ENCODE data around the gene HECTD4.

The HECTD4 gene

GRCh38 chr12:112191201-112191600 lies 191.0 kb downstream of the HECTD4 start:
- TF ChIP-seq CTCF (IDR thresholded peaks at IDR 0.05; ENCODE audit: borderline replicate concordance, insufficient read depth, low read depth, low read length) = no peak
- H3K4me3 ChIP-seq (ENCODE audit: low read depth, low read length) = no peak overlapping the region

GRCh38 chr12:112190231-112191025 lies 191.8 kb downstream of the HECTD4 start:
- H3K4me3 ChIP-seq (ENCODE audit: low read depth, low read length) = no peak overlapping the region
- TF ChIP-seq CTCF (IDR thresholded peaks at IDR 0.05; ENCODE audit: borderline replicate concordance, insufficient read depth, low read depth, low read length) = no peak

- TF ChIP-seq CTCF (IDR thresholded peaks at IDR 0.05; ENCODE audit: borderline replicate concordance, insufficient read depth, low read depth, low read length) = no peak
- no peak overlapping the region for H3K4me3 ChIP-seq (ENCODE audit: low read depth, low read length)
These were observed 194.0 kb downstream of the HECTD4 start for GRCh38 chr12:112188130-112188830.

DNA sequence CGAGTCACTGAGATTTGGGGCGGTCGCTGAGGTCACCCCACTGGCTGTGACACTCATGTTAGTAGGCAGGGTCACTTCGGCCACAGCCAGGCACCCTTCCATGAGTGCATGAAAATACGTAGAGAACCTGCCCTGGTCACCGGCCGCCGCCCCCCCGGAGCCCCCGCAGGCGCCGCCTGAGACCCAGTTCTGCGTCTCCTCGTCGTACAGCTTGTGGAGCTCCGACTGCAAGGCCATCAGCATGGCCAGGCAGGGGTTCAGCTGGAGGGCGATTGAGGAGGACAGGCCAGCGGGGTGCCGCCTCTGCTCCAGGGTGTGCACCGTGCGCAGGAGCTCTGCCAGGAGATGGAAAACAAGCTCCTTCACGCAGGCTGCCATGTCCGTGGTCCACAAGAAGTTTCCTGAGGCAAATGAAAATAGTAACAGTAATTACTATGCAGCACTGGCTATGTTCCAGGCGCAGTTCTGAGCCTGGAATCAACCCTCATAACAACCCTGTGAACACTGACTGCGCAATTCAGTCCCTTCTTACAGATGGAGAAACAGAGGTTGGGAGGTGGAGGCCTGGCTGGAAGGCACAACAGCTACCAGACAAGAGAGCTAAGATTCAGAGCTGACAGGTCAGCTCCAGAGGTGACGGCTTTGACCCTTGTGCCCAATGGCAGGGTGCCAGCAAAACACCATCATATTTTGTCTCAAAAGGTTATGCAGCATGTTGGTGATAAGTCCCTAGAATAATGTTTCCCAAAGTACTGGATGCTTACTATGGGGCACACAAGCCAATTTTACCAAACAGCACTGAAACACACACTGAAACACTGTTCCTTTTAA lies 196.9 kb downstream of the HECTD4 start:
- H3K4me3 ChIP-seq (ENCODE audit: low read depth, low read length) = no peak overlapping the region
- TF ChIP-seq CTCF (IDR thresholded peaks at IDR 0.05; ENCODE audit: borderline replicate concordance, insufficient read depth, low read depth, low read length) = no peak

DNA sequence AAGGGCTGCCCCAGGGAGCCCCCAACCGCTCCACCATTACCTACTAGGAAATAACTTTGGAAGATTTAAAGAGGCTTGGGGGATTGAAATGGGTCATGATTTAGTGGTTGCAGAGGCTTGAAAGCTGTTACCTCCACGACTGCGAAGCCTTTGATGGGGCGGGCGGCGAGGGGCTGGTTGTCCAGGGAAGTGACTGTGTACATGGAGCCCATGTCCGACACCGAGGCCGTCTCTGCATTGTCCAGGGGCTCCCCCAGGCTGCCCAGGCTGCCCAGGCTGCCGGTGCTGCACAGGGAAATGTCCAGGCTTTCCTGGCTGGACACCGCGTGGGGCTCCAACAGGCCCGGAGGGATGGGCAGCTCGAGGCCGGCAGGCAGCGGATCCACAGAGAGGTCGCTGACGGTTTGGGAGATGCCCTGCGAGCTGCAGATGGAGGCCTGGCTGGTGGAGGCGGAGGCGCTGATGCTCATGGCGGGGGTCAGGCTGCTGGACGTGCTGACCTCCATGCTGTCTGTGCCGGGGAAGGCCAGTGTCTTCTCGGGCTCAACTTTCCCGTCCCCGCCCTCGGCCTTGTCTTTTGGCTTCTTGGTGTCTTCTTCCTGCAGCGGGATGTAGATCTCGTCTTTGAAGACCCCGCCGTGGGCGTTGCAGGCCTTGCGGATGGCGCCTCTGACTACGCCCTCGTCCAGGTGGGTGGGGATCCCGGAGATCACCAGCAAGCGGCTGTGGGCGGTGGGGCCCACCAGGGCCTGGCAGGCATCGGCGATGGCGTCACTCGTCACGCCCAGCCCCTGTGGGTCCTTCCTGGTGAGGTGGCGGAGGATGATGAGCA lies 198.0 kb downstream of the HECTD4 start:
- no peak overlapping the region for H3K4me3 ChIP-seq (ENCODE audit: low read depth, low read length)
- TF ChIP-seq CTCF (IDR thresholded peaks at IDR 0.05; ENCODE audit: borderline replicate concordance, insufficient read depth, low read depth, low read length) = no peak
